Activated CD8-positive, alpha-beta T cell treated with anti-CD3 and anti-CD28 coated beads for 36 hours (primary cell): ENCODE data around the gene PDXK. TPM values are rescaled to one million over a fixed set of nuclear protein-coding genes. Genes with fewer than 3 reads are reported as not detected.

Experiments used
- ATAC-seq: fragments of 200-7000 bp; cut with Tn5 transposase; one replicate; pipeline ENCODE4 v1.10.0; 2021; ENCODE audit warnings: mild to moderate bottlenecking, moderate library complexity
- CTCF ChIA-PET: fragments of 350-600 bp; sonication (Branson Sonifier 250); formaldehyde crosslinking; loops from one replicate; lab custom pipeline; 2021; ENCODE audit warnings: antibody characterized with exemption; lab: Charles Lee
- POLR2A ChIA-PET: fragments of 350-600 bp; sonication (Branson Sonifier 250); formaldehyde crosslinking; loops from one replicate; lab custom pipeline; 2021; ENCODE audit warnings: antibody characterized with exemption; lab: Charles Lee
- DNase-seq: peaks from one replicate; pipeline ENCODE4 v3.0.0-alpha.2; 2020
- H3K27ac Mint-ChIP-seq: one replicate; pipeline ENCODE4 v1.8.0; 2021; ENCODE audit warnings: mild to moderate bottlenecking, mixed read lengths
- H3K27me3 Mint-ChIP-seq: one replicate; pipeline ENCODE4 v1.8.0; 2021; ENCODE audit warnings: mixed read lengths
- H3K36me3 Mint-ChIP-seq: one replicate; pipeline ENCODE4 v1.8.0; 2021; ENCODE audit warnings: low read depth, mixed read lengths
- H3K4me1 Mint-ChIP-seq: one replicate; pipeline ENCODE4 v1.8.0; 2021; ENCODE audit warnings: low read depth, mixed read lengths
- H3K4me3 Mint-ChIP-seq: one replicate; pipeline ENCODE4 v1.8.0; 2021; ENCODE audit warnings: mild to moderate bottlenecking, moderate library complexity, mixed read lengths
- H3K9me3 Mint-ChIP-seq: one replicate; pipeline ENCODE4 v1.8.0; 2021; ENCODE audit warnings: mixed read lengths
- intact Hi-C: fragments of 100-400 bp; cut with micrococcal nuclease; formaldehyde crosslinking; loops from one replicate; pipeline ENCODE4 v1.10.0; 2022
- total RNA-seq, 2 experiments: library from RNA; stranded (reverse); gene quantifications; one replicate each; pipeline ENCODE4 v1.2.3, GENCODE V29; 2021
- TF ChIP-seq, protein P1 (sequence below): fragments of 200-600 bp; IDR thresholded peaks from one replicate; pipeline ENCODE4 v1.8.0; 2022; ENCODE audit warnings: antibody characterized with exemption, mild to moderate bottlenecking

PDXK gene
- total RNA-seq, 2 experiments from 2014 or later = 118 to 122 TPM

DNA sequence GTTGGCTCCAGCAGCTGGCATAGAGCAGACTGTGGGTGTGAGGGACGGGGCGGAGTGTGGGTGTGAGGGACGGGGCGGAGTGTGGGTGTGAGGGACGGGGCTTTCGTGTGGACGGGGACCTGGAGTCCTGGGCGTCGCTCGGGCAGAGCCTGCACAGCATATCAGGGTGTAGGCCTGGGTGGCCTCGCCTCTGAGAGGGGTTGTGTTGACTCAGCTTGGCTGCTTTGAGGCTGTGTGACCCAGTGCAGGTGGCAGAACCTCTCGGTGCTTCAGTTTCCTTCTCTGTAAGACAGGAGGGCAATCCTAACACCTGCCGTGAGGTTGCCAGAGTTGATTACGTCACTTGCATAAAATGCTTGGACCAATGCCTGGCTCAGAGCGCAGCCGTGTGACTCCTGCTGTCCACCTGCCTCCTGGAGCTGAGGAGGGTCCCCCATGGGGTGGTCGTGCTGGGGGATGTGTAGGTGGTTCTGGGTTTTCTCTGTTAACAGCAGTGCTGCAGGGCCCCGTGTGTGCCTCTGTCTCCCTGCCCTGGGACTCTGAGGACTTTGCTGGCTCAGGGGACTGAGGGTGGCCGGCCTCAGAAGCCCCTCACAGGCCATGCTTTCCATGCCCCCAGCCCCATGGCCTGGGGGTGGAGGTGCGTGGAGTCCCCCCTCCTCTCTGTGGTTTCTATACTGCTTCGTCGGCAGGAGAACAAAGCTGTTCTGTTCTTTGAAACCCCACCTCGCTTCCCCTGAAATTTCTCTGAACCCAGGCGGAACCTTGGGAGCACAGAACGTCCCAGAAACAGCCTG, 15.4 kb downstream of the PDXK start:
- CTCF ChIA-PET = no interaction called here
- no peaks in the 10 kb centered on the region for H3K9me3 Mint-ChIP-seq
- intact Hi-C loops = no loop called here

DNA sequence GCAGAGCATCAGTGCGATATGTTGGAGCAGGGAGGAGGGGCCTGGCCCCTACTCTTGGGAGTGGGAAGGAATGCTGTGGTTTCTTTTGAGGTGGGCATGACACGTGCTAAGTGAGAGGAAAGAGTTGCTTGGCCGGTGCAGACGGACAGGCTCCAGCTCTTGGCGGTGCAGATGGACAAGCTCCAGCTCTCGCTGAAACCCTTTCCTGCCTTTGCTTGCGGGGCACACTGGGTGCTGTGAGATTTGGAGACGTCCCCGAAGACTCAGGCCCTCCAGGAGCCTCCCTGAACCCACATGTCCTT, 15.9 kb downstream of the PDXK start:
- no peak for ATAC-seq
- H3K4me3 Mint-ChIP-seq = no peak overlapping the region
- ChIA-PET CTCF (no interaction called here), POLR2A (interaction anchor here (0.6 kb wide), 1 partner anchor 43 kb away, joined by 3 read pairs; no protein-coding TSS in a partner anchor)
- peaks cover 22% of the 10 kb centered on the region for H3K36me3 Mint-ChIP-seq
- H3K27ac Mint-ChIP-seq = no peak overlapping the region
- TF ChIP-seq, protein P1, sequence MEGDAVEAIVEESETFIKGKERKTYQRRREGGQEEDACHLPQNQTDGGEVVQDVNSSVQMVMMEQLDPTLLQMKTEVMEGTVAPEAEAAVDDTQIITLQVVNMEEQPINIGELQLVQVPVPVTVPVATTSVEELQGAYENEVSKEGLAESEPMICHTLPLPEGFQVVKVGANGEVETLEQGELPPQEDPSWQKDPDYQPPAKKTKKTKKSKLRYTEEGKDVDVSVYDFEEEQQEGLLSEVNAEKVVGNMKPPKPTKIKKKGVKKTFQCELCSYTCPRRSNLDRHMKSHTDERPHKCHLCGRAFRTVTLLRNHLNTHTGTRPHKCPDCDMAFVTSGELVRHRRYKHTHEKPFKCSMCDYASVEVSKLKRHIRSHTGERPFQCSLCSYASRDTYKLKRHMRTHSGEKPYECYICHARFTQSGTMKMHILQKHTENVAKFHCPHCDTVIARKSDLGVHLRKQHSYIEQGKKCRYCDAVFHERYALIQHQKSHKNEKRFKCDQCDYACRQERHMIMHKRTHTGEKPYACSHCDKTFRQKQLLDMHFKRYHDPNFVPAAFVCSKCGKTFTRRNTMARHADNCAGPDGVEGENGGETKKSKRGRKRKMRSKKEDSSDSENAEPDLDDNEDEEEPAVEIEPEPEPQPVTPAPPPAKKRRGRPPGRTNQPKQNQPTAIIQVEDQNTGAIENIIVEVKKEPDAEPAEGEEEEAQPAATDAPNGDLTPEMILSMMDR = no peak
- H3K9me3 Mint-ChIP-seq = no peaks in the 10 kb centered on the region
- DNase-seq = no peak
- no peaks in the 10 kb centered on the region for H3K27me3 Mint-ChIP-seq
- intact Hi-C loops = no loop called here
- H3K4me1 Mint-ChIP-seq = peaks cover 40% of the 10 kb centered on the region

More for the DNA sequence above, 15.4 kb downstream of the PDXK start:
- DNase-seq (peak; percentile 65), ATAC-seq (peak; percentile 87)
- peaks cover 42% of the 10 kb centered on the region for H3K4me1 Mint-ChIP-seq
- H3K27ac Mint-ChIP-seq = peak overlapping the region; percentile 30
- H3K36me3 Mint-ChIP-seq = peaks cover 20% of the 10 kb centered on the region
- no peak overlapping the region for H3K4me3 Mint-ChIP-seq
- H3K27me3 Mint-ChIP-seq = no peaks in the 10 kb centered on the region
- POLR2A ChIA-PET = interaction anchor here (0.6 kb wide), 1 partner anchor 42 kb away, joined by 3 read pairs; no protein-coding TSS in a partner anchor
- TF ChIP-seq, protein P1 = no peak

DNA sequence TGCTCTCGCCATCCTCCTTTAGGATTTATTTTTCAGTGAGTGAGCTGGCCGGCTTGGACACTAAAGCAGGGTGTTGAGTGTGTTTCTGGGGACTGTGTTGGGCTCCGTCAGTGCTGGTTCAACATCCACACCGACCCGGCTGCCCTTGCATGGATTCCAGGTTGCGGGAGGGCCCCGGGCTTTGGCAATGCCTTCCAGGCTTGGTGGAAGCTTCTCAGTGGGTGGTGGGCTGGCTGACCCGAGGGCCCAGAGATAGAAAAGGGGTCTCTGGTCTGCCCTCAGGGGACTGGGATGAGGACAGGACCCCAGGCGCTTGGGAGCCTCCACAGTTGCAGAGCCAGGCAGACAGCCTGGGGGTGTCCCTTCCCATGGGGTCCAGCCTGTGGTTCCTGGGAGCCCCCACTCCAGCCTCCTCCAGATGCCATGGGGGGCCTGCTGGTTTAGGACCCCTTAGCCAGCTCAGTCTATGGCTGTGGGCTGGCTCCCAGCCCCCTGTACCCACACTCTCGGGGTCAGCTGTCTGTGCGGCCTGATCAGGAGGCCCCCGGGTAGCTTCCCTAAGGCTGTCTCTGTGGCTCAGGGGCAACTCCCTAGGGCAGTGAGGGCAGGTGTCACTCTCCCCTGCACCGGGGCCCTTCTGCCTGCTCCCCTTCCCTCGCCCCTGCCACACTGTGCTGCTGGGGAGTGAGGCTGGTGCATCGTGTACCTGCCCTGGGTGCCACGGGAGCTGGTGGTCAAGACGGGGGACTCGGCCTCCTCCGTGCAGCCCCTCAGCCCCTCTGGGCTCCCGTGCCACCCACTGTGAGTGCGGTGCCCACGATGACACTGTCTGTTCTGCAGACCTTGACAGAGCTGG, 16.5 kb downstream of the PDXK start:
- ATAC-seq (no peak), DNase-seq (no peak)
- Mint-ChIP-seq H3K36me3 (peaks cover 22% of the 10 kb centered on the region), H3K4me1 (peaks cover 38% of the 10 kb centered on the region), H3K4me3 (no peak overlapping the region), H3K27ac (no peak overlapping the region), H3K27me3 (no peaks in the 10 kb centered on the region), H3K9me3 (no peaks in the 10 kb centered on the region)
- CTCF ChIA-PET = no interaction called here
- POLR2A ChIA-PET = interaction anchor here (0.6 kb wide), 1 partner anchor 53 kb away, joined by 3 read pairs; no protein-coding TSS in a partner anchor
- TF ChIP-seq, protein P1 = no peak
- intact Hi-C loops = no loop called here

DNA sequence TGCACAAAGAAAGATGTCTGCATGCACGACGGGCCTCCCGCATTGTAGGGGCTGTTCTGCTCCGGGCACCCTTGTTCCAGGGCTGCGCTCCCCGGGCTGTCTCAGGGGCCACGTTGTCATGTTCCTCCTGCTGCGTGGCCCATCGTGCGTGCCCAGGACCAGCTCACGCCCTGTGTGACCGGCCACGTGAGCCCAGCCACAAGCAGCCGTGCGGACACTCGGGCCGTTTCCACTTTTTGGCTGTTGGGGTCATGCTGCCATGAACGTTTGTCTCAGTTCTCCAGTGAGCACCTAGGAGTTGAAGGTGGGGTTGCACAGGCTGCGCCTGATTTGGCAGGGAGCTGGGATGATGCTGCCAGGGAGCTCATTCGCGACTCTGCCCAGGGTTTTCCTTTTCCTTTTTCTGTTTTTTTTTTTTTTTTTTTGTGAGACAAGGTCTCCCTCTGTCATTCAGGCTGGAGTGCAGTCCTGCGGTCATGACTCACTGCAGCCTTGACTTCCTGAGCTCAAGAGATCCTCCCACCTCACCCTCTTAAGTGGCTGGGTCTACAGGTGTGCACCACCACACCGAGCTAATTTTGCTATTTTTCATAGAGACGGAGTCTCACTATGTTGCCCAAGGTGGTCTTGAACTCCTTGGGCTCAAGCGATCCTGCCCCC, 17.4 kb downstream of the PDXK start:
- Mint-ChIP-seq H3K4me1 (peaks cover 35% of the 10 kb centered on the region), H3K4me3 (no peak overlapping the region), H3K27me3 (no peaks in the 10 kb centered on the region), H3K27ac (no peak overlapping the region), H3K9me3 (no peaks in the 10 kb centered on the region), H3K36me3 (peaks cover 20% of the 10 kb centered on the region)
- intact Hi-C loops = no loop called here
- TF ChIP-seq, protein P1 = no peak
- DNase-seq (no peak), ATAC-seq (no peak)
- CTCF ChIA-PET = interaction anchor here (0.8 to 1.6 kb wide), 2 partner anchors 8 to 70 kb away, joined by 3 to 4 read pairs; no protein-coding TSS in a partner anchor
- POLR2A ChIA-PET = interaction anchor here (0.6 kb wide), 1 partner anchor 52 kb away, joined by 3 read pairs; no protein-coding TSS in a partner anchor
